Adipocyte (in vitro differentiated cells): Measurements from ENCODE around the gene ANKAR.
"Not testable (repeated sequence)": the region's sequence is repeated elsewhere in the genome, so short reads cannot be mapped to it uniquely, and the experiment has no call there.

ENCODE experiments used
- DNase-seq: peaks from one replicate; pipeline ENCODE4 v3.0.0-alpha.2; 2015; ENCODE audit warnings: low read depth
- H3K27me3 ChIP-seq: replicated peaks from 2 replicates; pipeline ENCODE4 v1.7.0; 2013; ENCODE audit warnings: mild to moderate bottlenecking, low read length, moderate library complexity; ENCODE audit not compliant: control insufficient read depth, insufficient read depth
- H3K36me3 ChIP-seq: 2 replicates; pipeline ENCODE4 v1.7.0; 2013; ENCODE audit warnings: low read length, mild to moderate bottlenecking, moderate library complexity; ENCODE audit not compliant: control insufficient read depth, insufficient read depth, severe bottlenecking
- H3K4me1 ChIP-seq: 2 replicates; pipeline ENCODE4 v1.7.0; 2013; ENCODE audit warnings: mild to moderate bottlenecking, low read length, moderate library complexity; ENCODE audit not compliant: control insufficient read depth, insufficient read depth
- H3K4me3 ChIP-seq: 2 replicates; pipeline ENCODE4 v1.7.0; 2013; ENCODE audit warnings: mild to moderate bottlenecking, low read length, moderate library complexity
- H3K9ac ChIP-seq: 2 replicates; pipeline ENCODE4 v1.7.0; 2013; ENCODE audit warnings: mild to moderate bottlenecking, low read length, moderate library complexity
- H3K9me3 ChIP-seq: 2 replicates; pipeline ENCODE4 v1.7.0; 2013; ENCODE audit warnings: mild to moderate bottlenecking, low read length, moderate library complexity; ENCODE audit not compliant: control insufficient read depth

Gene ANKAR

GRCh38 chr2:189641002-189641401 is 33.5 kb upstream of the ANKAR start:
- Histone ChIP-seq H3K9me3 (no peaks in the 10 kb centered on the region), H3K36me3 (no peaks in the 10 kb centered on the region), H3K27me3 (no peaks in the 10 kb centered on the region), H3K4me3 (no peak overlapping the region), H3K9ac (no peak overlapping the region), H3K4me1 (peaks cover under 1% of the 10 kb centered on the region)
- DNase-seq = no peak

- peaks cover 6% of the 10 kb centered on the region for H3K4me1 ChIP-seq
Observed at GRCh38 chr2:189641590-189641989, 32.9 kb upstream of the ANKAR start.

GRCh38 chr2:189646521-189646920 is 27.9 kb upstream of the ANKAR start:
- Histone ChIP-seq H3K4me1 (peaks cover 27% of the 10 kb centered on the region), H3K9ac (peak overlapping the region; percentile 55), H3K27me3 (no peaks in the 10 kb centered on the region), H3K4me3 (no peak overlapping the region), H3K36me3 (no peaks in the 10 kb centered on the region), H3K9me3 (no peaks in the 10 kb centered on the region)
- no peak for DNase-seq

More at GRCh38 chr2:189641590-189641989, 32.9 kb upstream of the ANKAR start:
- H3K4me3 ChIP-seq = no peak overlapping the region
- H3K9me3 ChIP-seq = no peaks in the 10 kb centered on the region
- H3K27me3 ChIP-seq = no peaks in the 10 kb centered on the region
- H3K9ac ChIP-seq = no peak overlapping the region
- no peak for DNase-seq
- H3K36me3 ChIP-seq = no peaks in the 10 kb centered on the region

GRCh38 chr2:189648846-189649509 is 25.5 kb upstream of the ANKAR start:
- Histone ChIP-seq H3K9me3 (no peaks in the 10 kb centered on the region), H3K36me3 (no peaks in the 10 kb centered on the region), H3K27me3 (no peaks in the 10 kb centered on the region), H3K4me3 (no peak overlapping the region), H3K9ac (no peak overlapping the region), H3K4me1 (peaks cover 27% of the 10 kb centered on the region)
- DNase-seq = peak; percentile 65

- H3K27me3 ChIP-seq = no peaks in the 10 kb centered on the region
- no peak overlapping the region for H3K4me3 ChIP-seq
- no peaks in the 10 kb centered on the region for H3K9me3 ChIP-seq
- no peaks in the 10 kb centered on the region for H3K36me3 ChIP-seq
- no peak for DNase-seq
- no peak overlapping the region for H3K9ac ChIP-seq
- peaks cover 24% of the 10 kb centered on the region for H3K4me1 ChIP-seq
Observed at GRCh38 chr2:189651284-189651683, 23.2 kb upstream of the ANKAR start.

- not testable (repeated sequence) for H3K27me3 ChIP-seq, H3K9me3 ChIP-seq, H3K9ac ChIP-seq
Observed at GRCh38 chr2:189653464-189653863, 21.0 kb upstream of the ANKAR start.

GRCh38 chr2:189654641-189655040 is 19.8 kb upstream of the ANKAR start:
- DNase-seq = peak; percentile 32
- Histone ChIP-seq H3K9me3 (no peaks in the 10 kb centered on the region), H3K36me3 (no peaks in the 10 kb centered on the region), H3K9ac (no peak overlapping the region), H3K27me3 (no peaks in the 10 kb centered on the region), H3K4me3 (no peak overlapping the region), H3K4me1 (peaks cover 7% of the 10 kb centered on the region)

More at GRCh38 chr2:189653464-189653863, 21.0 kb upstream of the ANKAR start:
- not testable (repeated sequence) for DNase-seq, H3K4me3 ChIP-seq, H3K36me3 ChIP-seq
- H3K4me1 ChIP-seq = peaks cover 18% of the 10 kb centered on the region

- Histone ChIP-seq H3K27me3 (no peaks in the 10 kb centered on the region), H3K4me1 (peaks cover 18% of the 10 kb centered on the region), H3K9ac (peak overlapping the region; percentile 11), H3K4me3 (no peak overlapping the region), H3K9me3 (no peaks in the 10 kb centered on the region), H3K36me3 (no peaks in the 10 kb centered on the region)
- DNase-seq = no peak
Observed at GRCh38 chr2:189657867-189658266, 16.6 kb upstream of the ANKAR start.

- Histone ChIP-seq H3K27me3 (no peaks in the 10 kb centered on the region), H3K4me1 (peaks cover 20% of the 10 kb centered on the region), H3K36me3 (no peaks in the 10 kb centered on the region), H3K9me3 (no peaks in the 10 kb centered on the region), H3K9ac (peak overlapping the region; percentile 11), H3K4me3 (no peak overlapping the region)
- DNase-seq = no peak
Observed at GRCh38 chr2:189658306-189659212, 15.9 kb upstream of the ANKAR start.

GRCh38 chr2:189659734-189660133 is 14.7 kb upstream of the ANKAR start:
- DNase-seq = no peak
- Histone ChIP-seq H3K9ac (peak overlapping the region; percentile 24), H3K9me3 (no peaks in the 10 kb centered on the region), H3K27me3 (no peaks in the 10 kb centered on the region), H3K4me3 (no peak overlapping the region), H3K4me1 (peaks cover 22% of the 10 kb centered on the region), H3K36me3 (no peaks in the 10 kb centered on the region)

GRCh38 chr2:189660803-189661147 is 13.7 kb upstream of the ANKAR start:
- Histone ChIP-seq H3K4me1 (peaks cover 22% of the 10 kb centered on the region), H3K9ac (peak overlapping the region; percentile 64), H3K9me3 (no peaks in the 10 kb centered on the region), H3K27me3 (no peaks in the 10 kb centered on the region), H3K4me3 (peak overlapping the region; percentile 25), H3K36me3 (no peaks in the 10 kb centered on the region)
- no peak for DNase-seq
